Astrocyte of the spinal cord (primary cell): ENCODE results near the gene METRNL.
"Not testable (repeated sequence)": the region's sequence is repeated elsewhere in the genome, so short reads cannot be mapped to it uniquely, and the experiment has no call there.

Experiments
- DNase-seq: peaks from one replicate; pipeline ENCODE4 v3.0.0; 2011; ENCODE audit warnings: low read depth, low spot score
- H3K4me3 ChIP-seq: 2 replicates; pipeline ENCODE4 v1.5.1; 2011; ENCODE audit warnings: low read depth, mild to moderate bottlenecking, low read length, moderate library complexity
- in situ Hi-C: cut with HindIII; loops from 2 replicates; pipeline ENCODE4 v1.10.0; 2017; ENCODE audit warnings: low sequenced_read_pairs
- TF ChIP-seq, protein P1 (sequence below): IDR thresholded peaks from 2 replicates; pipeline ENCODE4 v1.5.1; 2012; ENCODE audit warnings: low read depth, mild to moderate bottlenecking, low read length, inconsistent platforms

Gene METRNL

GRCh38 chr17:83129676-83130075 lies 50.3 kb downstream of the METRNL start:
- H3K4me3 ChIP-seq, result no peak overlapping the region
- DNase-seq, result no peak
- TF ChIP-seq, protein P1, sequence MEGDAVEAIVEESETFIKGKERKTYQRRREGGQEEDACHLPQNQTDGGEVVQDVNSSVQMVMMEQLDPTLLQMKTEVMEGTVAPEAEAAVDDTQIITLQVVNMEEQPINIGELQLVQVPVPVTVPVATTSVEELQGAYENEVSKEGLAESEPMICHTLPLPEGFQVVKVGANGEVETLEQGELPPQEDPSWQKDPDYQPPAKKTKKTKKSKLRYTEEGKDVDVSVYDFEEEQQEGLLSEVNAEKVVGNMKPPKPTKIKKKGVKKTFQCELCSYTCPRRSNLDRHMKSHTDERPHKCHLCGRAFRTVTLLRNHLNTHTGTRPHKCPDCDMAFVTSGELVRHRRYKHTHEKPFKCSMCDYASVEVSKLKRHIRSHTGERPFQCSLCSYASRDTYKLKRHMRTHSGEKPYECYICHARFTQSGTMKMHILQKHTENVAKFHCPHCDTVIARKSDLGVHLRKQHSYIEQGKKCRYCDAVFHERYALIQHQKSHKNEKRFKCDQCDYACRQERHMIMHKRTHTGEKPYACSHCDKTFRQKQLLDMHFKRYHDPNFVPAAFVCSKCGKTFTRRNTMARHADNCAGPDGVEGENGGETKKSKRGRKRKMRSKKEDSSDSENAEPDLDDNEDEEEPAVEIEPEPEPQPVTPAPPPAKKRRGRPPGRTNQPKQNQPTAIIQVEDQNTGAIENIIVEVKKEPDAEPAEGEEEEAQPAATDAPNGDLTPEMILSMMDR, result no peak
- in situ Hi-C loops, result no loop called here

DNA sequence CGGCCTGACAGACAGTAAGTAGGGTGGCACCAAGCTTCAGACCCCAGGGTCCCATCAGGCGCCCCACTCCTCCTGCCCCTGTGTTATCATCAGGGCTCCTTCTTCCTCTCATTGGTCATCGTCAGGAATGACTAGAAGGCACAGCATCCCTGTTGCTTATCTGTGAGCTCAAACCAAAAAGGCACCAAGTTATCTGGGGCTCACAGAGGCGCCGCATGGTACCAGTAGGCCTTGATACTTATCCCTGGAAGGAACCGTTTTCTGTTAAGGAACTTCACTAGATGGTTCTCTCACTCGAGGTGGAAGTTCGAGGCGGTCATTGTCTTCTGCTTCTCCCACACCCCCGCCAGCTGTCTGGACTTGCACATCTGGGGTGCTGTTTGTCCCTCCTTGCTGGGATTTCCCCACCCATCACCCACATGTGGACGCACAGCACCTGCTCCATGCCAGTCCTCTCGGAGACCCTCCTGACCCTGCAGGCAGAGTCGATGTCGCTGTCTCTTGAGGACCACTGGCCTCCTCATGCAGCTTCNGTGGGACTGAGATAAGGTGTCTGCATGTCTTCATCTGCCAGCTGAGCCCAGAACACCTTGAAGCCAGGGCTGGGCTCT lies 52.1 kb downstream of the METRNL start:
- H3K4me3 ChIP-seq, result no peak overlapping the region
- in situ Hi-C loops, result no loop called here
- TF ChIP-seq, protein P1, result no peak
- DNase-seq, result no peak

DNA sequence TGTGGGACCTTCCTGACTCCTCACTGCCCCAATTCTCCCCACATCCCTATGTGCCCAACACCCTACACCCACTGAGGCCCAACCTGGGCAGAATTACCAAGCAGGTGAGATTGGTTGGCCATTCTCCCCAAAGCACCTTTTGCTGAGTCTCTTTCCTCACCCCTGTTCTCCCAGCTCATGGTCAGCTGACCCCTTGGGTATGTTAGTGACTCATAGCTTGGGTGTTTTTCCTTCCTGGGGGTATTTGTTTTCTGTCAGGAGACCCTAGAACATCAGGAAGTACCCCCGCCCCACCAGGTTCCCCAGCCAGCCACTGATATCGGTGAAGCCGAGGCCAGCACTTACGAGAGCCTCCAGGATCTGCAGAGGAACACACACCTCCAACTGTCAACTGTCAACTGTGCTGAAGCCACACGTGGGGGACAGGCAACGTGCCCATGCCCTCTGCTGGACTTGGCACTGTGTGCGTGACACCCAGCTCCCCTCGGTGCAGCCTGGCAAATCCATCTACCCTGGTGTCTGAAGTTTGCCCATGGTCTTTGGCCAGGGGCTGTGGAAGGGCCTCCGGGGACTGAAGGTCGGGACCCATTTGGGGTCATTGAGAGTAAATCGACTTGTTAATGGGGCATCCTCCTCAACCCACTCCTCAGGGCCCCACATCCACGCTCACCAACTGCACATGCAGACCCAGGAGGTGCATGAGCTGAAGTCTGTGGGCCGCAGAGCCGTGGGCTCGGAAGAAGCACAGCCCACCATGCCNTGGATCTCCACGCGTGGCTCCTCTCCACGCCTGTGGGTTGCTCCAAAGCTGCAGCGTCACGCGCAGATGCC lies 53.1 kb downstream of the METRNL start:
- TF ChIP-seq, protein P1, result no peak
- no peak overlapping the region for H3K4me3 ChIP-seq
- in situ Hi-C loops, result no loop called here
- no peak for DNase-seq

DNA sequence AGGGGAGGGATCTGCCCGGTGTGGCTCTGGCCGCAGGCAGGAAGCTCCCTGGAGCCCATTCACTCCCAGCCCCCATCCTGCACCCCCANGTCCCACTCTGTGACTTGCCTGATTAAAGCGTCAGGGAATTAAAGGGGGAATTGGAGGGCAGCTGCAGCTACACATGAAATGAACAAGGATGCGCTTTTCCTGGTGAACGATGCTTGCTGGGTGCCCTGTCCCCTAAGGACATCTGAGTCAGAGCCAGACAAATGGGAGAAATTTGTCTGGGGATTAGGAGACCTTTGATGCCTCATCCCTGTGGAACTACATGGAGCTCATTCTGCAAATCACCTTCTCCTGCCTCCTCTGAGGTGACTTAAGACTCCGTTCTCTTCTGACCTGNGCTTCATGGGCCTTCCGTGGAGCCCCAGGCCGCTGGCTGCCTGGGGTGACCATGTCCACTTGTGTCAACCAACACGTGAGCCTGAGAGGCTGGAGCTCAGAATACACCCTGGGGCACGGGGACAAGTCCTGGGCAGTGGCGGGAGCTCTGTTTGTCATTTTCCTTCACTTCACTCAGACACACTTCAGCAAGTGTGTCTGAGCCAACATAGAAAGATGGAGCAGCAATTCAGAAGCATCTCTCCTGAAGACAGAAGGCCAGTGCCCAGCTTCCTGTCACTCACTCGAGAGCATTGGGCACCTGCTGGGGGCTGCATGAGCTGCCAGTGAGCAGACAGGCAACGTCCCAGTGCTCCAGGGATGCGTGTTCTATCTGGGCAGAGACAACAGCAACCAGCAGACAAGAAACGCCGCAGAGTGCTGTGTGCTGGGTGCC lies 54.1 kb downstream of the METRNL start:
- no peak for DNase-seq
- in situ Hi-C loops, result no loop called here
- TF ChIP-seq, protein P1, result no peak
- H3K4me3 ChIP-seq, result no peak overlapping the region

DNA sequence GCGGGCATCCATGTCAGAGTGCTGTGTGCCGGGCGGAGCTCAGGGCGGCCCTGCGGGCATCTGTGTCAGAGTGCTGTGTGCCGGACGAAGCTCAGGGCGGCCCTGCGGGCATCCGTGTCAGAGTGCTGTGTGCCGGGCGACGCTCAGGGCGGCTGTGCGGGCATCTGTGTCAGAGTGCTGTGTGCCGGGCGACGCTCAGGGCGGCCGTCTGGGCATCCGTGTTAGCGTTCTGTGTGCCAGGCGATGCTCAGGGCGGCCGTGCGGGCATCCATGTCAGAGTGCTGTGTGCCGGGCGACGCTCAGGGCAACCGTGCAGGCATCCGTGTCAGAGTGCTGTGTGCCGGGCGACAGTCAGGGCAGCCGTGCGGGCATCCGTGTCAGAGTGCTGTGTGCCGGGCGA lies 55.0 kb downstream of the METRNL start:
- DNase-seq, in situ Hi-C loops: not testable (repeated sequence)

GRCh38 chr17:83135692-83136091 lies 56.3 kb downstream of the METRNL start:
- in situ Hi-C loops, result no loop called here
- no peak for DNase-seq
- H3K4me3 ChIP-seq, result no peak overlapping the region
- TF ChIP-seq, protein P1, result no peak

More for the DNA sequence above, 55.0 kb downstream of the METRNL start:
- H3K4me3 ChIP-seq, result not testable (repeated sequence)
